Activated CD4-positive, alpha-beta T cell treated with anti-CD3 and anti-CD28 coated beads, Interleukin-2, amount 50 U/mL, for 1 hour (primary cell): ENCODE results near the gene RIC3.
"Not testable (repeated sequence)": the region's sequence is repeated elsewhere in the genome, so short reads cannot be mapped to it uniquely, and the experiment has no call there.

Source experiments
- DNase-seq: peaks from one replicate; pipeline ENCODE4 v3.0.0-alpha.2; 2020

RIC3 gene

DNA sequence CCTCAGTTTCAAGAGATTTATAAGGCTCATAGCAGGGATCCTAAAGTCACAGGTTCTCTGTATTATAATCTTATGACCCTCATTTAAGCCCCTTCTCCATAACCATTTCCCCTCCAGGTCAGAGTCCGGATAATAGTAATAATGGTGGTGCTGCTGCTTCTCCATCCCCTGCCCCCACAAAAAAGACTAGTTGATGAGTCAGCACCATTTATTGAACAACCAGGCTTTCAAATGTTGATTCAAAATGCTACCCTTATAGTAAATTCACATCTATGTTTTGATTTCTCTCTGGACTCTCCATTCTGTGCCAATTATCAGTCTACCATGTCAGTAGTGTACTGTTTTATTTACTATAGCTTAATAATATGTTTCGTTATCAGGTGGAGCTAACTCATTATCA, 17.6 kb upstream of the RIC3 start:
- no peak for DNase-seq

GRCh38 chr11:8183111-8183510, 14.3 kb upstream of the RIC3 start:
- DNase-seq = no peak

GRCh38 chr11:8180469-8180868, 11.6 kb upstream of the RIC3 start:
- no peak for DNase-seq

GRCh38 chr11:8178297-8178696, 9.5 kb upstream of the RIC3 start:
- DNase-seq = no peak

DNA sequence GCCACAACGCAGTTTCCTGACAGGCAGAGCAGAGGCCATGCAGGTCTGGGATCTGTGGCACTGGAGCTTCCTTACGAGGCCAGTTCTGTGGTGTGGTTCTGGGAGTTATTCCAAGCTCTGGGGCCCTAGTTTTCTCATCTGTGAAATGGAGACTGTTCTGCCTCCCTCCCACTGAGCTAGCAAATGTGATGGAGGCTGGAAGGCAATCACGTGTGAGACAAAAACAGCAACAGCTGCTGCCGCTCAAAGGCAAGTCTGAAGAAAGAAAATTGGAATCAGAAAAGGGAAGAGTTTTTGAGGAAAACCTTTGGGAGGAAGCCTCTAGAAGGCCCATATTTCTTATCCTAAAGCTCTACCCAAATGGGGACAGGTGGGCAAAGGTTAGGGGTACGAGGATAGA, 8.3 kb upstream of the RIC3 start:
- no peak for DNase-seq

DNA sequence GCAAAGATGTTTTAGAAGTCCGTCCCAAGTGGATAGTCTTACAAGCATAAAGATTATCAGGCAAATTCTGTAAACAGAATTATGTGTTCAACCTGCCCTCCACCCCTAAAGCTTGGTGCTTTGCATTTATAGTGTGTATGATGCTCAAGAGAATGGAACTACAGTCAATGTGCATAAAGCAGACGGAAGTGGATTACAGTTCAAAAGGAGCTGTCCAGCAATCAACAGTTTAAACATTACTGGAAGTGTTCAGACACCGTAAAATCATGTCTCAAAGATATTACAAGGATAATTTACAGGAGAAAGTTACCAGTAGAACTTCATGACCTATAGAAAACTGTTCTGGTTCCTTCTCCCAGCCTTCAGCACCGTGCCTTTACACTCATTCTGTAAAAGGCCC, 1.0 kb downstream of the RIC3 start:
- DNase-seq = no peak

DNA sequence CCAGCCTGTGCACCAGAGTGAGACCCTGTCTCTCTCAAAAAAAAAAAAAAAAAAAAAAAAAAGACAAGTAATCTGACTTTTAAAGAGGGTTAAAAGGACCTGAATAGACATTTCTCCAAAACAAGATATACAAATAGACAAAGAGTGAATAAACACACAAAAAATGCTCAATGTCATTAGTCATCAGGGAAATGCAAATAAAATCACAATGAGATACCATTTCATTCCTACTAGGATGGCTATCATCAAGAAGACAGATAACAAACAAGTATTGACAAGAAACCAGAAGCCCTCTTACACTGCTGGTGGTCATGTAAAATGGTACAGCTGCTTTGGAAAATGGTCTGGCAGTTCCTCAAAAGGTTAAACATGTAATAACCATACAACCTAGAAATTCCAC, 4.1 kb downstream of the RIC3 start:
- no peak for DNase-seq

DNA sequence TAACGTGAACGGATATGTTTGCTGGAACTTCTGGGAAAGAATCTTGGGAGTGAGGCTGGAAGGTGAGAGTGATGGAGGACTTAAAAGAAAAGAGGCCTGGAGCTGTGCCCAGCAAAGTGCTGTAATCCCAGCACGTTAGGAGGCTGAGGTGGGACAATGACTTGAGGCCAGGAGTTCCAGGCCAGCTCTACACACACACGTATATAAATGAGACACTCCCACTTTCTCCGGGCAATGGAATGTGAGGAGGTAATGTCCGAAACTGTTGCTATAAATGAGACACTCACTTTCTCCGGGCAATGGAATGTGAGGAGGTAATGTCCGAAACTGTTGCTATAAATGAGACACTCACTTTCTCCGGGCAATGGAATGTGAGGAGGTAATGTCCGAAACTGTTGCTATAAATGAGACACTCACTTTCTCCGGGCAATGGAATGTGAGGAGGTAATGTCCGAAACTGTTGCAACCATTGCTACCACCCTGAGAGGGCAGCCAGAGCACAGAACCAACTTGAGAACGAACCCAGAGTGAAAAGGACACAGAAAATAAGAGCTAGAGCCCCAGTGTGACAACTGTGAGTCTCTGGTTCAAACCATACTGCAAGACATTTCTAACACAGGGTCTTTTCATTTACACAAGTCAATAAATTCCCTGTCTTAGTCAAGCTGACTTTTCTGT, 7.1 kb downstream of the RIC3 start:
- not testable (repeated sequence) for DNase-seq

DNA sequence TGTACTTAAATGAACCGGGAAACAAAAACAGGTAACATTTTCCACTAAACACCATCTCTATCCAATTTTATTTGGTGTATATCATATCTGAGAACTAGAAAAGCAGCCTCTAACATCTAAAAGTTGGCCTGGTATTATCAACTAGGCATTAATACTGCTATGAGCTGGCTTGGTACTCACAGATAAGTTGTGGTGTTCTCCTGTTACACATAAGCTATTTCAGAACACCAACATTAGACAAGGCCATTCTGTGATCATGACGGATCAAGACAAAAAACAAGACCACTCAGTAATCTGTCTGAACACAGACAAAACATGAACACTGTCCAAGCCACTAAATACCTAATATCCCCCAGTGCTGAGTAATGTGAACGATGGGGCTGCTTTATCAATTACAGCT, 11.9 kb downstream of the RIC3 start:
- DNase-seq = no peak

DNA sequence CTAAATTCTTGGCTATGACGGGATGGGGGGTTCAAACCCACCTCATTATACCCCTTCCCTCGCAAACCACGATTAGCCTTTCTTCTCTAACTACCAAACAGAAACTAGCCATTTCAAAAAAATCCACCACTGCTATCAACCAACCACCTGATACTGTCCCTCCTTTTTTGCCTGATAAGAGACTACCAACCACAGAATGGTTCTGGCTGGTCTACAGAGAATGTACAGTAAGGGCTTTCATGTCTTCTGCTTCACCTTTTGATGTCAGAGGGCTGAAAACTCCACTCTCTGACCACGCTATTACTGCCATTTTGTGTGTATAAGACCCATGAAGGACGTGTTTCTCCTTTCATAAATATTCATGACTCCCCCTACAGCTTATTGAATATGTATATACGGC, 19.1 kb downstream of the RIC3 start:
- DNase-seq = no peak

DNA sequence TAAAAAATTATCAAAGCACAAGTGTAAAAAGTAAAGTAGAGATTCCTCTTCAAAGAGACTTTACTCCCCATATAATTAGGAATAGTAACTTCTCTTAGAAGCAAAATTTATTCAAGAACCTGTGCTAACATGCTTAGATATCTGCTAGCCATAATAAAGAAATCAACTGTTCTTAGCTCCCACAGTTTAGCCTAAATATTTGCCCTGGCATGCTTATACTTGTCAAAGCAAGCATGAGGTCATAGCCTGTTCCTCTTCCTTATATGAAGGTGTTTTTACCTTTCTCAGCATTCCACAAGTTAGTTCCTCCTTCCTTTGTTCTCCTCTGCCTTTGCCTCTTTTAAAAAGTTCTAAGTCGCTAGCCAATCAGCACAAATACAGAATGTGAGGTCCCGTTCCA, 30.3 kb downstream of the RIC3 start:
- DNase-seq = no peak

- no peak for DNase-seq
Measured at GRCh38 chr11:8127447-8127846, 41.4 kb downstream of the RIC3 start.

DNA sequence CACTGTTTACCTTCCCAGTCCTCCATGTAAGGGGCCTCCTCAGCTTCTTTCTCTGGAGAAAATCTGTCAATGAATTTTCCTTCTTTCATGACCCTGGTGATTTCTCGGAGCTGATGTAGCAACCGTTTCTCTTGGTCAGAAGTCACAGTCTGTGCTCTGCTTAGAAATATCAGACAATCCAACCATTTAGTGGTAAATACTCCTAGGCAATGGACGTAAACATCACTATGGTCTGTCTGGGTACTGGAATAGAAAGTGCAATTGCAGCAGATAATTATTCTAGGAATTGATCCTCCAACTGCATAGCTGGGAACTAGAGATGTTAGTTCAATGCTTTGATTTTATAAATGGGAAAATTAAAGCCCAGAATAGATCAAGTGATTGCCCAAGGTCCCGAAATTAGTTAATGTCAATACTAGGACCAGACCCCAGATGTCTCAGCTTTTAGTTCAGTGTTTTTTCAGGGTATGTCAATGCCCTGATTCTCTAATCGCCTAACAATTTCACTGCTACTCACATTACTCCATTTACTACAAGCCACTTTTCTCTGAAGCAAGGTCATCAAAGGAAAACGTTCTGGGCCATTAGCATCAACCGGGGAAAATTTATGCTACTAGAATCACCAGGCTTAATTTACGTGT, 42.1 kb downstream of the RIC3 start:
- DNase-seq = no peak

DNA sequence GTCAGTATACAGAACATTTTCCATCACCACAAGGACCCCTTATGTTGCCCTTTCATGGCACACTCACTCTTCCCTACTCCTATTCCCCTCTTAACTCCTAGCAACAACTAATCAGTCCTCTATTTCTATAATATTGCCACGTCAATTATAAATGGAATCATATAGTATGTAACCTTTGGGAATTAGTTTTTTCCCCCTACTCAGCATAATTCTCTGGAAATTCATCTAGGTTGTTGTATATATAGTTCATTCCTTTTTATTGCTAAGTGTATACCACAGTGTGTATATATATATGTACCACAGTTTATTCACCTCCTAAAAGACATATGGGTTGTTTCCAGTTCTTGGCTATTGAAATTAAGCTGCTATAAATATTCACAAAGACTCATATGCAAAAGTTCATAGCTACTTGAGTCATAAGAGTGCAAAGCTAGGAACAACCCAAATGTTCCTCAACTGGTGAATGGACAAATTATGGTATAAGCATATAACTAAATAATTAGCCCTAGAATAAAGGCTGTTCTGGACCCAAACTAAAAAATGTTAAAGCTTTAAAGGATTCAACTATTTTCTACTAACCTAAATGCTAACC, 46.6 kb downstream of the RIC3 start:
- DNase-seq = no peak

GRCh38 chr11:8111636-8112035, 57.2 kb downstream of the RIC3 start:
- no peak for DNase-seq

DNA sequence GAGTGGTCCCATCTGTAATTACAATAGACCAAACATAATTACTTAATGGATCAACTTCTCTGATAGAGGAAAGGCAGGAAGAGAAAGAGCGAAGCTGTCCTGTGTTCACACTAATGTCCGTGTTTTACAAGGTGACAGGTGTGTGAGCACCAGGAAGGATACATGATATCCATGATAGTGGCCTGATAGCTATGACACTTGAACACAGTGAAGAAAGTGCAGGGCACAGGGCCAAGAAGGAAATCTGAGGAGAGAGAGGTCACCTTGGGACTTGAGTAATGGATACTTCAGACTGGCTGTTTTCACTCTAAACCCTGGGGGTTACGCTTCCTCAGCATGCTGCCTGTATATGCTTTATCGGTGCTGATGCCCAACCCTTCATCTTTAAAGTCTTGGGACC, 58.4 kb downstream of the RIC3 start:
- DNase-seq = no peak

DNA sequence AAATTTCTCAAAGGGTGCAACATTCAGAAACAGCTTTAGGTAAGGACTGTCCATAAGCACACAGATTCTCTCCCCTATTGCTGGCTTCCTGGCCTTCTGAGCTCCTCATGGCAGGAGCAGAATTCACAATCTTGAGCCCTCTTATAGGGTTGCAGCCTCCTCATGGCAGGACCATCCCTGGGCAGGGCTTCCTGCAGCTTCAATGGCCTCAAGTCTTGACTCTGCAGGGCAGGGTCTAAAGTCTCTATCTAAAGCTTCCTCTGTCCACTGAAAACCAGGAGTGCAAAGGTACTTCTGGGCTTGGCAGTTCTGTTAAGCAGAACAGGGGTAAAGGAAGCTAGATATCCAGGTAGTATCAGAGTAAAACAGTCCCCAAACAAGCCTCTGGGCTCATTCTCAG, 59.1 kb downstream of the RIC3 start:
- no peak for DNase-seq

DNA sequence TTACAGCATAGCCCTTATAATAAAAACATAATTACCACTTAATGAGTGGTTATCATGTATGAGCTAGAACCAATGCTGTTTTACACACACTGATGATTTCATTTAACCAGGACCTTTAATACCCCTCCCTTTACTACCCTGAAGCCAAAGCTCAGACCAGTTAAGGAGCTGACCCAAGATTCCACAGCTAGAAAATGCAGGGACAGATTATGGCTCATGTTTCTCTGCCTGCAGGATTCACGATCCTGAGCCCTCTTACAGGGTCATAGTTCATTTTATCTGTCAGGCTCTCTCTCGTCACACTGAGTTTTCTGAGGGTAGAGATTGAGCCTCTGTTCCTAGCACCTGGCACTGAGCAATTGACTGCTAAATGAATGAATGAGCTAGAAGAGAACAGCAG, 60.4 kb downstream of the RIC3 start:
- no peak for DNase-seq

DNA sequence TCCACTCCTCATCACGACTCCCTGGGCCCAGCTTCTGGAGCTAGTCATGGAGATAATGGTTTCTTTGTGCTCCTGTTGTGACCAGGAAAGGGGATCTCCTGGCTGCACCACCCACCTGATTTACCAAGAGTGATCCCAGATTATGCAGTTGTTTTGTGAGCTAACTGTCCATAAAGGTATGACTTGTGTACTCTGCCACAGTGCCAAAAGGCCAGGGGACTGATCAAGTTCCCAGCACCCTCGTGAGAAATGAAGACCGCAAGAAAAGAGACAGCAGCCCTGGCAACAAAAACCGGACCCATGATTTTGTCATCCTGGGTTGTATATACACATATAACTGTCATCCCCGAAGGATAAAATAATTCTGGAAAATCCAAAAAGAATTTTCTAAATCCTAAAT, 61.2 kb downstream of the RIC3 start:
- DNase-seq = no peak

DNA sequence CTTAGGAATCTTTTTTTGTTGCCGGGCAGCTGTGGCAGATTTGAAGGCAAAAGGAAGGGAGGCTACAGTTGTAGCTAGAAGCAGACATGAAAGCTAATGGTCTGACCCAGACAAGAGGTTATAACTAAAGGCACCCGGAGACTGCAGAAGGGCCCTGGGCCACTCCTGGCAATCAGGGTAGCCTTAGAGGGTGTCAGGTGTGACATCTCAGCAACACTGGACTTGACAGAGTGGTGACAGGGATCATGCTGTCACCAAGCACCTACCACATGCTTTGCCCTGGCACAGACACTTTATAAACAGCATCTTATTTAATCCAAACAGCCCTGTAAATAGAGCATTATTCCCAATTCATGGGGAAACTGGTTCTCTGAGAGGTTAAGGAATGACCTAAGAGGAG, 62.1 kb downstream of the RIC3 start:
- no peak for DNase-seq

- DNase-seq = no peak
Measured at GRCh38 chr11:8105666-8106065, 63.2 kb downstream of the RIC3 start.

DNA sequence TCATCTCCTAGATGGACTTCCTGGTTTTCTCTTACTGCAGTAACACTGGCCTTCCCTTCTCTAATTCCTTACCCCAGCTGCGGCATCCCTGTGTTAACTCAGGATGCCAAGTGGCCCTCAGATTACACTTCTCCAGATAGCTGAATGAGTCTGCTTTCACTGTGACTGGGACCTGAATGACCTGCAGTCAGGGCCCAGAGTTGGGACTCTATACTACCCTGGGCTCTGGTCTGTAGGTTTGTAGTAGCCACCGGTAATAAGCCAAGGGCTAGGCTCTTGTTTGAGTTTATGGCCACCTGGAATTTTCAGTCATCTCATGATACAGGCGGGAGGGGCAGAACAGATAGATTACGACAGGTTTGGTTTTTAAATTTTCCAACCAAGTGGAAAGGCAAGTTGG, 63.7 kb downstream of the RIC3 start:
- no peak for DNase-seq

GRCh38 chr11:8103909-8104308, 64.9 kb downstream of the RIC3 start:
- DNase-seq = no peak

DNA sequence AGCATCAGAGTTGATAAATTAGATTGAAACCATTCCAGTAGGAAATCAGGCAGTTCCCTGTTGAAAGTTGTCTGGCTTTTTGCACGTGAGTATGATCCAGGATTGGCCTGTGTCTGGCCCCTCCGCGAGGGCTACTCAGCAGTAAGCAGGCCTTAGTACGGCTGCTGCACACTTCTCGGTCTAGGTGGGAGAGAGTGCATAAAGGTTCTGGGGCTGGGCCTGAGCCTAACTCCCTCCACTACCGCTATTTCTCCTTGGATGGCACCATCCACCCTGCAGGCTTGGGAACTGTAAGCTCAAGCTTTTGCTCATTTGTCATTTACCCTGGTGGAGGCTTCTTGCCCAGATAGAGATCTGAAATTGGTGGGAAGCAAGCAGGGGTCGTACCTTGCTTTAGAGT, 65.9 kb downstream of the RIC3 start:
- no peak for DNase-seq
